ENCODE results near the gene NTN1. TPM values are rescaled to one million over a fixed set of nuclear protein-coding genes. Genes with fewer than 3 reads are reported as not detected.

The NTN1 gene
- total RNA-seq, 2 experiments from 2014 or later, result 0.31 to 0.47 TPM

DNA sequence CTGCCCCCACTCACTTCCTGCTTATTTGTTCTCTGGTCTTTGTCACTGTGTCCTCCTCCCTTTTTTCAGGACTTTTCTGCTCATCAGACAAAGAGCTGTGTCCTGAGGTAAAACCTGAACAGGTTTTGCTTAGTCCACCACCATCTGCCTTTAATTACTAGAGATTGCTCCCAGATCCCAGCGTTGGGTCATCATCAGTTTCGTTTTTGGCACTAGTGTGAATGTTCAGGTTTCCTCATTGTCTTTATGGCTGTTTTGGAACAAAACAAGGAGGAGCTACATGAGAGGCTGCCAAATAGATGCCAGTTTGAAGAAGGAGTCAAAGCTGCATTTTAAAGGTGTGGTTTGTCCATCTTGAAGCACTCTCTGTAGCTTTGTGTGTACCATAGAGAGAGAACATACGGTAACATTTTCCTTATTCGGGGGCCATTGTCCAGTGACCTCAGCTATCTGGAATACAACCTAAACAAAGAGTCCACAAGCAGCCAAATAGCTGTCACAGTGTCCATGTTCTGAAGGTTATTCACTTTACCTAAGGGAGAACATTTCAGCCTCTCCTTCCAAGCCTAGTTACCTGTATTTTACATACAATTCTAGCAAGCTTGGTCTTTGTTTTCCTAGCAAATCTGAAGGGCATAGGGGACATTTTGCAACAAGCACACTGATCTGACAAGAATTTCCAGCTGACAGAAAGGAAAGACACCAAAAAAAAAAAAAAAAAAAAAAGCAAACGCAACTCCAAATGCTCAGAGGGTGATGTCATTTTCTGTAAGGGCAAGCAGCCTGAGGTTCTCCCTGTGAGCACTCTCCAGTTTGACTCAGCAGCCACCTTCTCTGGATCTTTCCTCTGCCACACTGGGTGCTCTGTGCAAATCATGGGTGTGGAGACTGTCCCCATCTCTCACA, 196.1 kb downstream of the NTN1 start:
- Mint-ChIP-seq H3K4me1 (ENCODE audit: low read depth) (no peaks in the 10 kb centered on the region), H3K4me3 (no peak overlapping the region), H3K36me3 (ENCODE audit: low read depth) (peaks cover 2% of the 10 kb centered on the region), H3K9me3 (peaks cover 21% of the 10 kb centered on the region), H3K27me3 (ENCODE audit: low read depth) (no peaks in the 10 kb centered on the region), H3K27ac (no peak overlapping the region)
- intact Hi-C loops (cut with micrococcal nuclease), result loop anchor here (10.0 kb wide), 1 partner anchor 63 kb away; no protein-coding TSS in a partner anchor
- no peak for DNase-seq
- CTCF ChIA-PET, result interaction anchor here (1.7 kb wide), 1 partner anchor 10 kb away, joined by 4 read pairs; no protein-coding TSS in a partner anchor

DNA sequence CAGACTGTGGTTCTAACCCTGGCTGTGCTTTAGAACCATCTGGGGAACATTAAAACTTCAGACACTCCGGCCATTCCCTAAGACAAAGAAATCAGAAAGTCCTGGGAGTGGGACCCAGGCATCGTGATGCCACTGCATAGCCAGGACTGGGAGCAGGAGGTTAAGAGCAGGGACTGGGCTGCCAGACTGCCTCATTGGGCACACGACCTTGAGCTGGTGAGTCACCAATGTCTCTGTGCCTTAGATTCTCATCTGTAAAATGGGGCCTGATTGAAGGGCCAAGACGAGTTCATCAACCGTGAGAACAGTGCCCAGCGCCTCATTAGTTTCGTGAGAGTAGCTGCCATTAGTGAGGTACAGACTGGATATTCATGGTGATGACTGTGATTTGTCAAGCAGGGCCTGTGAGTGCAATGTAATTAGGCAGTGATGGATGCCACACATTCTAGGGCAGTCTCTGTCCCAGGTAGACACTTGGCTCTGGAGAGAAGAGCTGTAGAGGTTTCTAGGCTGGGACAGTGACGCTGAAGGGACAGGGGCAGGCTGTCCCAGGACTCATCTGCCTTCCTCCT, 196.8 kb downstream of the NTN1 start:
- no peaks in the 10 kb centered on the region for H3K27me3 Mint-ChIP-seq (ENCODE audit: low read depth)
- DNase-seq, result no peak
- peaks cover 21% of the 10 kb centered on the region for H3K9me3 Mint-ChIP-seq
- intact Hi-C loops (cut with micrococcal nuclease), result loop anchor here (10.0 kb wide), 1 partner anchor 63 kb away; no protein-coding TSS in a partner anchor
- H3K27ac Mint-ChIP-seq, result no peak overlapping the region
- CTCF ChIA-PET, result interaction anchor here (1.7 kb wide), 1 partner anchor 11 kb away, joined by 4 read pairs; no protein-coding TSS in a partner anchor
- H3K4me1 Mint-ChIP-seq (ENCODE audit: low read depth), result no peaks in the 10 kb centered on the region
- H3K36me3 Mint-ChIP-seq (ENCODE audit: low read depth), result peaks cover 2% of the 10 kb centered on the region
- H3K4me3 Mint-ChIP-seq, result no peak overlapping the region

DNA sequence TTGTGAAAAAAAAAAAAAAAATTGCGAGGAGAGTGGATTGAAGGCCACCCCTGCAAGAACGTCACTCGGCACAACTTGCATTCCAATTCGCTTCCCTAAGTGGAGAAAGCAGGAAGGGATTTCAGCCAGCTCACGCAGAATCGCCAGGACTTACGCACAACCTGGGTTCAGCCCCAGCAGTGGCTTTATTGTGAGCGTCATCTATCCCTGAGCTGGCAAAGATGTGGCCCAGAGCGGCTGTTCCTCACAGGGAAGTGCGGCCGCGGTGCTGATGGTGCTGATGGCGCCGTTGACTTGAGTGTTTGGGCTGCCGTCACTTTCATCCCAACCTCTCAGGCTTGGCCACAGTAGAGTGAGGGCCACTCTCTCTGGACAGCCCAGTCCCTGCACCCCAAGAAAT, 197.6 kb downstream of the NTN1 start:
- intact Hi-C loops (cut with micrococcal nuclease), result loop anchor here (10.0 kb wide), 1 partner anchor 64 kb away; no protein-coding TSS in a partner anchor
- no peaks in the 10 kb centered on the region for H3K4me1 Mint-ChIP-seq (ENCODE audit: low read depth)
- H3K36me3 Mint-ChIP-seq (ENCODE audit: low read depth), result peaks cover 2% of the 10 kb centered on the region
- no peak overlapping the region for H3K27ac Mint-ChIP-seq
- DNase-seq, result no peak
- peaks cover 21% of the 10 kb centered on the region for H3K9me3 Mint-ChIP-seq
- H3K4me3 Mint-ChIP-seq, result no peak overlapping the region
- CTCF ChIA-PET, result interaction anchor here (0.7 kb wide), 1 partner anchor 10 kb away, joined by 4 read pairs; no protein-coding TSS in a partner anchor
- no peaks in the 10 kb centered on the region for H3K27me3 Mint-ChIP-seq (ENCODE audit: low read depth)

DNA sequence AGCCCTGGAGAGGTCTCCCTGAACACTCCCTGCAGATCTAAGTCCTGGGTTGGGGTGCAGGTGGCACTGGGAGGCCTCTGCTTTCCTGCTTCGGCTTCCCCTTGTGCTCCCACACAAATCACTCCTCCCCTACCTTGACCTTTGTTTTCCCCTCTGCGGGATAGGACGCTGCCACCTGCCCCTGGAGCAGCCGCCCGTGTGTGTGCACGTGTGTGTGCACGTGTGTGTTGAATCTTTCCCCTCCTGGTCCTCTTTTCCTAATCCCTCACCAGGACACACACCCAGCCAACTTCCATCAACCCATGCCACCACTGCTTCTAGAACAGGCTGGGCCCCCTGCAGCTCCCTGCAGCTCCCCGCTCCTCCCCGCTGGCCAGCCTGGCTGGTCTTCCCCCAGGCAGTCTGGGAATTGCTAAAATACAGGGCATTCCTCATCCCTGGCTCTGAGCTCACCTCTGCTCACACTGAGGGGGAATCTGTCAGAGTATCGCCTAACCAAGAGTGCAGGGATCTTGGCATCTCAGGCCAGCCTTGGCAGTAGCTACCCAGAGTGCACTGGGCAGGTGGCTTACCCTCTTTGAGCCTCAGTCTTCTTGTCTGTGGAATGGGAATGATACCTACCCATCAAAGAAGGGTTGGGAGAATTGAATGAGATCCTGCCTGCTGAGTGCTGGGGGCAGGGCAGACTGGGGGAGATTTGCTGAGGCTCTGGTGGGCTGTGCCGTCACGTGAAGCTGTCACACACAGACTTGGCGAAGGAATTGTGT, 198.5 kb downstream of the NTN1 start:
- DNase-seq, result no peak
- no peak overlapping the region for H3K27ac Mint-ChIP-seq
- intact Hi-C loops (cut with micrococcal nuclease), result loop anchor here (10.0 kb wide), 1 partner anchor 65 kb away; no protein-coding TSS in a partner anchor
- peaks cover 19% of the 10 kb centered on the region for H3K9me3 Mint-ChIP-seq
- peaks cover 1% of the 10 kb centered on the region for H3K4me1 Mint-ChIP-seq (ENCODE audit: low read depth)
- H3K4me3 Mint-ChIP-seq, result no peak overlapping the region
- CTCF ChIA-PET, result no interaction called here
- peaks cover 2% of the 10 kb centered on the region for H3K36me3 Mint-ChIP-seq (ENCODE audit: low read depth)
- H3K27me3 Mint-ChIP-seq (ENCODE audit: low read depth), result no peaks in the 10 kb centered on the region

DNA sequence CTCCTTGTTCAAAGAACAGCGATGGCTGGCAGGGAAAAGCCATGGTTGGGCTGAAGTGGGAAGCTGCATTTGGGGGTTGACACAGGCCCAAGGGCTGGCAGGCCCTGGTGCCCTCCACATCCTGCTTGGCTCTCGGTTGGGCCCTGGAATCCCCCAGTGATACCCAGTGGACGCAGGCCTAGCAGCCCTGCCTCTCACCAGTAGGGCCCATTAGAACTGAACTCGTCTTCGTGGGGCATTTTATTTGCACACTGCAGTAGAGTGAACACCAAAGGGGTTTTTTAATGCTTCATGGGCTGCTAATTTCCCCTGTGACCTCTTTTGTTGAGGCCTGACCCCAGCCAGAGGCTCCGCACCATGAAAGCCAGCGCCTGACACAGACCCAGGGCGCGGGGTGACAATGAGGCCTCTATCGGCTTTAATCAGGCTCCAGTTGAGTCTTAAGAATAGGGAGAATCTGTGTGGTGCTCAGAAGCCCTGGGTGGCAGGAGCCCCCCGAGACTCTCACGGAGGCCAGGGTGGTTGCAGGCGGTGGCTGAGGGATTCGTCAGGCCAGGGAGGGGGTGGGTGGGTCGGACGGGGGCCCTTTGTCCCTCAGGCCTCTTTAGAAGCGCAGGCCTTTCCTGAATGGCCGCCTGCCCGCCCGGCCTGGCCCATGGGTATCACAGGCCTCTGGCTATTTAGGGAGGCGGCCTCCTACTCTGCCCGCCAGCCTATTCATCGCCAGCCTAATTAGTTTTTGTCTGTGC, 199.3 kb downstream of the NTN1 start:
- Mint-ChIP-seq H3K4me3 (no peak overlapping the region), H3K4me1 (ENCODE audit: low read depth) (peaks cover 2% of the 10 kb centered on the region), H3K27me3 (ENCODE audit: low read depth) (no peaks in the 10 kb centered on the region), H3K36me3 (ENCODE audit: low read depth) (no peaks in the 10 kb centered on the region), H3K9me3 (peaks cover 14% of the 10 kb centered on the region), H3K27ac (no peak overlapping the region)
- intact Hi-C loops (cut with micrococcal nuclease), result no loop called here
- CTCF ChIA-PET, result no interaction called here
- no peak for DNase-seq

DNA sequence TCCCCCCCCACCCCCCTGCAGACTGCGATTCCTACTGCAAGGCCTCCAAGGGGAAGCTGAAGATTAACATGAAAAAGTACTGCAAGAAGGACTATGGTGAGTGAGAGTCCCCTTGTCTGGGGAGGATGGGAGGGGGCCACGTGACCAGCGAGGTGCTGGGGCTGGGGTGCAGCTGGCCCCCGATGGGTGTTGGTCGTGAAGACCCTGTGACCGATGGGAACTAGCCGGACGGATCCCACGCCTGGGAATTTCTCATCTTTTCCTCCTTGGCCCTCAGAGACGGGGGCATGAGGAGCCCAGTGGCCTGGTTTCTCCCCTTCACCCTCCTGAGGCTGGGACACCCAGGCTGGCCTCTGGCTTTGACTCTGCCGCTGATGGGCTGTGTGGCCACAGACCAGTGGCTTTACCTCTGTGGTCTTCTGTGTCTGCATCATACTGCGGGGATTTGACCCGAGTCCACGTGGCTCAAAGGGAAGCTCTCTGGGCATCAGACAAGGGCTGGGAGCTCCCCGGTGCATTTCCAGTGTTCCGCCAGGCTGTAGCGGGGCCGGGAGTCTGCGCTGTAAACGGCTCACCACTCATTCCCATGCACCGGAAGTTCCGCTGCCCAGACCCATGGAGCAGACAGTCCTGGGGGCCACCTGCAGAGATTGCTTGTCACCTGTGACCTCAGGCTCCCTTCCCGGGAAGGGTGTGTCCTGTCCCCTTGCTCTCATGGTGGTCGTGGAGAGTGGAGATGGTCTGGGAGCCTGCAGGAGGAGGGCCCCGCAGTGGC, 200.0 kb downstream of the NTN1 start:
- no peak overlapping the region for H3K27ac Mint-ChIP-seq
- CTCF ChIA-PET, result no interaction called here
- no peak for DNase-seq
- H3K4me3 Mint-ChIP-seq, result no peak overlapping the region
- intact Hi-C loops (cut with micrococcal nuclease), result no loop called here
- H3K9me3 Mint-ChIP-seq, result peaks cover 7% of the 10 kb centered on the region
- H3K4me1 Mint-ChIP-seq (ENCODE audit: low read depth), result peaks cover 2% of the 10 kb centered on the region
- H3K27me3 Mint-ChIP-seq (ENCODE audit: low read depth), result no peaks in the 10 kb centered on the region
- no peaks in the 10 kb centered on the region for H3K36me3 Mint-ChIP-seq (ENCODE audit: low read depth)

DNA sequence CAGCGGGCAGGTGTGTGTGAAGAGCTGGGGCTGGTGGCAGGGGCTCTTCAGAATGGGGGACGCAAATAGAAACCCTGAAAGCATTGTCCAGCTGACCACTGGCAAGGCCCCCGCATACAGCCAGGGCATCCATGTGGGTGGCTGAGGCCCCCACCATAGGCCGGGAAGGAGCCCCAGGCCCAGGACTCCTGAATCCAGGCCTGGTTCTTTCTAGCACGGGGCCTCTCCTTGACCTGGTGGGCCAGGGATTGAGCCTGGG, 200.5 kb downstream of the NTN1 start:
- intact Hi-C loops (cut with micrococcal nuclease), result no loop called here
- no peaks in the 10 kb centered on the region for H3K27me3 Mint-ChIP-seq (ENCODE audit: low read depth)
- no peak overlapping the region for H3K27ac Mint-ChIP-seq
- CTCF ChIA-PET, result no interaction called here
- no peak for DNase-seq
- no peaks in the 10 kb centered on the region for H3K36me3 Mint-ChIP-seq (ENCODE audit: low read depth)
- peaks cover 4% of the 10 kb centered on the region for H3K9me3 Mint-ChIP-seq
- no peak overlapping the region for H3K4me3 Mint-ChIP-seq
- peaks cover 5% of the 10 kb centered on the region for H3K4me1 Mint-ChIP-seq (ENCODE audit: low read depth)

DNA sequence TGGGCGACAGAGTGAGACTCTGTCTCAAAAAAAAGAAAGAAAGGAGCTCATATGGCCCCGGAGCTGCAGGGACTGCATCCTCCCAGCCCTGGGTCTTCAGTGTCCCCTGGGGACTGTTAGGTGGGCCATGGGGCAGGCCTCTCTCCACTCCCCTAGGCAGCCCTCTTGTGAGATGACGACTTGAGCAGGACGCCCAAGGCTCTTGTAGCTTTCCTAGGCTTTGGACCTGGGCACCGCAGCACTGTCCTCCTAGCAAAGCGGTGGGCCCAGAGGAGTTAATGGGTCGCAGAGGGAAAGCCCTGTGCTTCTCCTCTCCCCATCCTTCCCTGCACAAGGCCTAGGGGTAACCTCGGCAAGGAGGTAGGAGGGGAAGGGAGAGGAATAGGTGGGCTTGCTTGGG, 202.2 kb downstream of the NTN1 start:
- intact Hi-C loops (cut with micrococcal nuclease), result no loop called here
- H3K4me3 Mint-ChIP-seq, result no peak overlapping the region

DNA sequence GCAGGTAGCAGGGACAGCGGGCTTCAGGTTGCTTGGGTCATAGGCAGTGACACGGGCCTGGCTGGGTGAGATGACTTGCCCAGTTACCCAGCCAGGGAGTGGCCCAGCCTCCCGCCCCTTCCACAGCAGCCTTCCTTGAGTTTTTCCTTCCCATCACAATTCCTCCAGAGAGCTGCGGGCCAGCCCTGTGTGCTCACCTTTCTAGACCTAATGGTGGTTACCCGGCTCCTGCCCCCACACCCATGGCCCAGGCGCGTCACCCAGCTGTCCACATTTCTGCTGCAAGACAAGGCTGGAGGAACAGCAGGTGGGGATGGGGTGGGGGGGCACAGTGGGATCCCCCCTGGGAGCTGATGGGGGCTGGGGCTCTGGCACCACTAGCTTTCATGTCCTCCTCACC, 203.2 kb downstream of the NTN1 start:
- Mint-ChIP-seq H3K4me3 (no peak overlapping the region), H3K9me3 (no peaks in the 10 kb centered on the region), H3K36me3 (ENCODE audit: low read depth) (no peaks in the 10 kb centered on the region), H3K27me3 (ENCODE audit: low read depth) (no peaks in the 10 kb centered on the region), H3K4me1 (ENCODE audit: low read depth) (peaks cover 5% of the 10 kb centered on the region), H3K27ac (no peak overlapping the region)
- intact Hi-C loops (cut with micrococcal nuclease), result no loop called here
- no peak for DNase-seq
- CTCF ChIA-PET, result interaction anchor here (1.1 kb wide), 1 partner anchor 67 kb away, joined by 3 read pairs; no protein-coding TSS in a partner anchor

More for the DNA sequence above, 202.2 kb downstream of the NTN1 start:
- H3K9me3 Mint-ChIP-seq, result no peaks in the 10 kb centered on the region
- no peaks in the 10 kb centered on the region for H3K36me3 Mint-ChIP-seq (ENCODE audit: low read depth)
- H3K4me1 Mint-ChIP-seq (ENCODE audit: low read depth), result peaks cover 5% of the 10 kb centered on the region
- H3K27me3 Mint-ChIP-seq (ENCODE audit: low read depth), result no peaks in the 10 kb centered on the region
- no peak overlapping the region for H3K27ac Mint-ChIP-seq
- DNase-seq, result no peak
- CTCF ChIA-PET, result interaction anchor here (1.1 kb wide), 1 partner anchor 68 kb away, joined by 3 read pairs; no protein-coding TSS in a partner anchor

DNA sequence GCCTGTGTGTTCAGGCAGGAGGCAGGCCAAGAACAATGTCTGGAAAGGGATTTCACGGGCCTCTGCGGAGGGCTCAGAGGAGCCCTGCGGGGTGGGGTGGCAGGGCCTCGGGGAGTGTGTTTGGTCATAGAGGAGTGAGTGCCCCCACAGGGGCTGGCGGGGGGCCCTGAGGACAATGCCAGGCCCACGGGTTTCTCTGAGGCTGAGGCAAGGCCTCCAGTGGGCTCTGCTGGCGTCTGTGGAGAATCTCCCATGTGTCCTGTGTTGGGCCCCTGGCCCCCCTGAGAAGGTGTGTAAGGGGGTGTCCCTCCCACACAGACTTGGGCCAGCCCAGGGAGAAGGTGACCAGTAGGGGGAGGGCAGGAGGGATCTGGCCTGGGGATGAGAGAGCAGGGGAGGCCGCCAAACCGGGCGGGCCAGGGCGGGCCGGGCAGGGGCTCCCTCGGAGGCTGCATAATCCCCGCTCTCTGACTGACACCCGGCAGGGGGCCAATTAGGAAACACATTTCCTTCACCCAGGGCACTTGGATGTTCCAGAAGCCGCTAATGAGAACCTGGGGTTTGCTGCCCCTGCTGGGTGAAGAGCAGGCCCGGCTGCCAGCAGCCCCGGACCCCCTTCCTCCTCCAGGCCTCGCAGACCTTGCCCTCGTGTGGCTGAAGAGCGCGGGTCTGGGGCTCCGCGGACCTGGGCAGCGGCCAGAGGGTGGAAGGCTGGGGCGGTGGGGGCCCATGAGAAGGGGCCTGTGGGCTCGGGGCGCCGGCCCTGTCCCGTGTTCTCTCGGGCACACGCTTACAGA, 204.2 kb downstream of the NTN1 start:
- peaks cover 5% of the 10 kb centered on the region for H3K4me1 Mint-ChIP-seq (ENCODE audit: low read depth)
- H3K36me3 Mint-ChIP-seq (ENCODE audit: low read depth), result no peaks in the 10 kb centered on the region
- no peak for DNase-seq
- no peaks in the 10 kb centered on the region for H3K9me3 Mint-ChIP-seq
- intact Hi-C loops (cut with micrococcal nuclease), result no loop called here
- H3K27ac Mint-ChIP-seq, result no peak overlapping the region
- no peaks in the 10 kb centered on the region for H3K27me3 Mint-ChIP-seq (ENCODE audit: low read depth)
- CTCF ChIA-PET, result no interaction called here
- no peak overlapping the region for H3K4me3 Mint-ChIP-seq

All from activated naive CD4-positive, alpha-beta T cell treated with anti-CD3 and anti-CD28 coated beads for 36 hours (primary cell).